Astrocyte (in vitro differentiated cells and primary cell): Measurements from ENCODE around the gene TMEM97. TPM values are rescaled to one million over a fixed set of nuclear protein-coding genes. Genes with fewer than 3 reads are reported as not detected.

Experiments used
- DNase-seq: peaks from one replicate; pipeline ENCODE4 v3.0.0-alpha.2; 2010; ENCODE audit warnings: low read depth
- FAIRE-seq: peaks from 2 replicates; lab custom pipeline; 2011; peaks lifted over from hg19 to GRCh38; lab: Jason Lieb, UNC
- H2AFZ ChIP-seq: 2 replicates; pipeline ENCODE4 v1.6.0; 2012; ENCODE audit warnings: low read depth, low read length, inconsistent platforms
- H3K27ac ChIP-seq: 2 replicates; pipeline ENCODE4 v1.5.1; 2011; ENCODE audit warnings: low read depth, low read length, inconsistent platforms
- H3K27me3 ChIP-seq: 2 replicates; pipeline ENCODE4 v1.6.0; 2011; ENCODE audit warnings: low read length, inconsistent platforms; ENCODE audit not compliant: insufficient read depth
- H3K36me3 ChIP-seq: 2 replicates; pipeline ENCODE4 v1.5.1; 2011; ENCODE audit warnings: low read length, inconsistent platforms; ENCODE audit not compliant: insufficient read depth
- H3K4me1 ChIP-seq: 2 replicates; pipeline ENCODE4 v1.5.1; 2011; ENCODE audit warnings: low read length, inconsistent platforms; ENCODE audit not compliant: insufficient read depth
- H3K4me2 ChIP-seq: 2 replicates; pipeline ENCODE4 v1.6.0; 2012; ENCODE audit warnings: low read length, inconsistent platforms
- H3K4me3 ChIP-seq: 2 replicates; pipeline ENCODE4 v1.5.1; 2011; ENCODE audit warnings: low read depth, mild to moderate bottlenecking, low read length, inconsistent platforms; ENCODE audit not compliant: insufficient read depth
- H3K79me2 ChIP-seq: 2 replicates; pipeline ENCODE4 v1.6.0; 2012; ENCODE audit warnings: mild to moderate bottlenecking, low read length, inconsistent platforms; ENCODE audit not compliant: insufficient read depth
- H3K9ac ChIP-seq: 2 replicates; pipeline ENCODE4 v1.6.0; 2012; ENCODE audit warnings: mild to moderate bottlenecking, low read length, inconsistent platforms
- H3K9me3 ChIP-seq: 2 replicates; pipeline ENCODE4 v1.5.1; 2012; ENCODE audit warnings: low read depth, mild to moderate bottlenecking, low read length, inconsistent platforms; ENCODE audit not compliant: insufficient read depth
- H4K20me1 ChIP-seq: 2 replicates; pipeline ENCODE4 v1.6.0; 2012; ENCODE audit warnings: low read length, inconsistent platforms; ENCODE audit not compliant: insufficient read depth
- H3K27ac Mint-ChIP-seq: one replicate; pipeline ENCODE4 v1.8.0; 2021; ENCODE audit warnings: mild to moderate bottlenecking, mixed read lengths; ENCODE audit not compliant: unreplicated experiment
- H3K27me3 Mint-ChIP-seq: one replicate; pipeline ENCODE4 v1.8.0; 2021; ENCODE audit warnings: low read depth, mixed read lengths; ENCODE audit not compliant: unreplicated experiment
- H3K36me3 Mint-ChIP-seq: one replicate; pipeline ENCODE4 v1.8.0; 2021; ENCODE audit warnings: low read depth, mixed read lengths; ENCODE audit not compliant: unreplicated experiment
- H3K4me1 Mint-ChIP-seq: one replicate; pipeline ENCODE4 v1.8.0; 2021; ENCODE audit warnings: low read depth, mixed read lengths; ENCODE audit not compliant: unreplicated experiment
- H3K4me3 Mint-ChIP-seq: one replicate; pipeline ENCODE4 v1.8.0; 2021; ENCODE audit warnings: mild to moderate bottlenecking, moderate library complexity, mixed read lengths; ENCODE audit not compliant: unreplicated experiment
- H3K9me3 Mint-ChIP-seq: one replicate; pipeline ENCODE4 v1.8.0; 2021; ENCODE audit warnings: mild to moderate bottlenecking, mixed read lengths; ENCODE audit not compliant: unreplicated experiment
- EZH2 ChIP-seq: IDR thresholded peaks from 2 replicates; pipeline ENCODE4 v1.6.1; 2012; ENCODE audit warnings: mild to moderate bottlenecking, low read length, inconsistent platforms; ENCODE audit not compliant: insufficient read depth
- microRNA-seq: library from miRNA; unstranded; fragments of <30 nt; microRNA quantifications from one replicate; pipeline ENCODE4 v1.2.0, GENCODE V29; 2020
- total RNA-seq: library from RNA; stranded (reverse); gene quantifications from 2 replicates; pipeline ENCODE4 v1.2.1, GENCODE V29; 2021
- TF ChIP-seq, protein P1 (sequence below): IDR thresholded peaks from 2 replicates; pipeline ENCODE4 v1.5.1; 2011; ENCODE audit warnings: low read depth, mild to moderate bottlenecking, inconsistent platforms, low read length, moderate library complexity; ENCODE audit not compliant: insufficient read depth

The TMEM97 gene
- total RNA-seq, 1 donor from 2014 or later = 20.4 TPM

DNA sequence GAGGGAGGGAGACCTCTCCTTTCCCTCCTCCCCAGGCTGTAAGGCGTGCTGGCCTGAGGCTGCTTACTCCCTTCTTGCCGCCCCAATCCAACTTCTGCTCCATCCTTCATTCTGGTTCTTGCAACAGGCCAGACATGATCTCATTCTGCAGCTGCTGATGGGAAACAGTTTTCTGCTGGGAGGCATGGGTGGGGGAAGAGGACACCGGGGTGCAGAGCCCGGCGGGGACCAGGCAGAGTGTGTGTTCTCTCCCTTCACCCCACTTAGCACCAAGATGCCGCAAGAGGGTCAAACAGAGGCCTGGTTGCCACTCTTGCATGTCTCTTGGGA lies 53.9 kb downstream of the TMEM97 start:
- Histone ChIP-seq H2AFZ (no peak overlapping the region), H3K9me3 (no peaks in the 10 kb centered on the region), H3K27ac (no peak overlapping the region), H3K4me3 (peak overlapping the region; percentile 73), H3K79me2 (peaks cover 12% of the 10 kb centered on the region), H3K27me3 (no peaks in the 10 kb centered on the region), H4K20me1 (peaks cover 38% of the 10 kb centered on the region), H3K36me3 (no peaks in the 10 kb centered on the region), H3K9ac (peak overlapping the region; percentile 77), H3K4me1 (peaks cover 21% of the 10 kb centered on the region), H3K4me2 (peak overlapping the region; percentile 100)
- FAIRE-seq = no peak
- H3K4me1 Mint-ChIP-seq = peaks cover 15% of the 10 kb centered on the region
- TF ChIP-seq EZH2 = no peak
- TF ChIP-seq, protein P1, sequence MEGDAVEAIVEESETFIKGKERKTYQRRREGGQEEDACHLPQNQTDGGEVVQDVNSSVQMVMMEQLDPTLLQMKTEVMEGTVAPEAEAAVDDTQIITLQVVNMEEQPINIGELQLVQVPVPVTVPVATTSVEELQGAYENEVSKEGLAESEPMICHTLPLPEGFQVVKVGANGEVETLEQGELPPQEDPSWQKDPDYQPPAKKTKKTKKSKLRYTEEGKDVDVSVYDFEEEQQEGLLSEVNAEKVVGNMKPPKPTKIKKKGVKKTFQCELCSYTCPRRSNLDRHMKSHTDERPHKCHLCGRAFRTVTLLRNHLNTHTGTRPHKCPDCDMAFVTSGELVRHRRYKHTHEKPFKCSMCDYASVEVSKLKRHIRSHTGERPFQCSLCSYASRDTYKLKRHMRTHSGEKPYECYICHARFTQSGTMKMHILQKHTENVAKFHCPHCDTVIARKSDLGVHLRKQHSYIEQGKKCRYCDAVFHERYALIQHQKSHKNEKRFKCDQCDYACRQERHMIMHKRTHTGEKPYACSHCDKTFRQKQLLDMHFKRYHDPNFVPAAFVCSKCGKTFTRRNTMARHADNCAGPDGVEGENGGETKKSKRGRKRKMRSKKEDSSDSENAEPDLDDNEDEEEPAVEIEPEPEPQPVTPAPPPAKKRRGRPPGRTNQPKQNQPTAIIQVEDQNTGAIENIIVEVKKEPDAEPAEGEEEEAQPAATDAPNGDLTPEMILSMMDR = no peak
- H3K9me3 Mint-ChIP-seq = no peaks in the 10 kb centered on the region
- peaks cover 7% of the 10 kb centered on the region for H3K36me3 Mint-ChIP-seq
- no peak overlapping the region for H3K27ac Mint-ChIP-seq
- peaks cover 16% of the 10 kb centered on the region for H3K27me3 Mint-ChIP-seq
- no peak for DNase-seq
- peak overlapping the region; percentile 81 for H3K4me3 Mint-ChIP-seq

Small RNAs within 50 kb of the gene (microRNA-seq; reads per million reads assigned to microRNA genes)
- 3.0 reads per million, percentile 6 among the genes with 10 or more reads in this experiment for gene MIR4723

Other genes starting within 250 kb of the TMEM97 start
- 69.9 and 70.4 TPM in 2 replicates for gene IFT20, start 16.3 kb downstream of the TMEM97 start, total RNA-seq
- gene TNFAIP1, start 16.6 kb downstream of the TMEM97 start, total RNA-seq = 87.0 and 100 TPM in 2 replicates
- 78.6 and 79.1 TPM in 2 replicates for gene POLDIP2, start 38.3 kb downstream of the TMEM97 start, total RNA-seq
- gene SEBOX, start 46.0 kb downstream of the TMEM97 start, total RNA-seq = not detected in 2 replicates
- 1.4 and 2.7 TPM in 2 replicates for gene VTN, start 51.1 kb downstream of the TMEM97 start, total RNA-seq
- gene SARM1, start 52.5 kb downstream of the TMEM97 start, total RNA-seq = 12.8 and 14.4 TPM in 2 replicates
- gene SLC46A1, start 87.0 kb downstream of the TMEM97 start, total RNA-seq = 7.4 and 7.9 TPM in 2 replicates
- not detected in 2 replicates for gene SLC13A2, start 154.4 kb downstream of the TMEM97 start, total RNA-seq
- not detected in 2 replicates for gene FOXN1, start 187.1 kb downstream of the TMEM97 start, total RNA-seq
- gene UNC119, start 233.4 kb downstream of the TMEM97 start, total RNA-seq = 23.1 and 27.7 TPM in 2 replicates